HG03097 (cell line): Measurements from ENCODE around the gene MYCN.
"Not testable (repeated sequence)": the region's sequence is repeated elsewhere in the genome, so short reads cannot be mapped to it uniquely, and the experiment has no call there.

Experiments used
- ATAC-seq: cut with Tn5 transposase; IDR thresholded peaks from one replicate; pipeline ENCODE4 v1.9.1; 2021; ENCODE audit not compliant: unreplicated experiment, low FRiP score

The MYCN gene

DNA sequence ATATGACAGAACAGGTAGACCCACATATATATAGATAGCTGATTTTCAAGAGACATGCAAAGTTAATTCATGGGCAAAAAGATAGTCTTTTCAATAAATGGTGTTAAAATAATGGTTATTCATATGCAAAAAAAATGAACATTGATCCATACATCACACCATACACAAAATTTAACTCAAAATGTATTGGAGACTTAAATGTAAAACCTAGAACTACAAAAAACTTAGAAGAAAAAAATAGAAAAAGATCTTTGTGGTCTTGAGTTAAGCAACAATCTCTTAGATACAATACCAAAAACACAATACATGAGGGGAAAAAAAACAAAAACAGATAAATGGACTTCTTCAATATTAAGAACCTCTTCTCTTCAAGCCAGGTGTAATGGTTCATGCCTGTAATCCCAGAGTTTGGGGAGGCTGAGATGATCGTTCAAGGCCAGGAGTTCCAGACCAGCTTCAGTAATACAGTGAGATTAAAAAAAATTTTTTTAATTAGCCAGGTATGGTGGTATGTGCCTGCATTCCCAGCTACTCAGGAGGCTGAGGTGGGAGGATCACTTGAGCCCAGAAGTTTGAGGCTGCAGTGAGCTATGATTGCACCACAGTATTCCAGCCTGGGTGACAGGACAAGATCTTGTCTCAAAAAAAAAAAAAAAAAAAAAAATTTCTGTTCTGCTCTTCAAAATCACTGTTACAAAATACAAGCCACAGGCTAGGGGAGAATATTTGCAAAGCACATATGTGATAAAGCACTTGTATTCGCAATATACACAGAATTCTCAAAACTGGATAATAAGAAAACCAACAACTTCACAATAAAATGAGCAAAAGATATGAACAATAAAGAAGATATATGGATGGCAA, 32.7 kb upstream of the MYCN start:
- ATAC-seq = no peak

DNA sequence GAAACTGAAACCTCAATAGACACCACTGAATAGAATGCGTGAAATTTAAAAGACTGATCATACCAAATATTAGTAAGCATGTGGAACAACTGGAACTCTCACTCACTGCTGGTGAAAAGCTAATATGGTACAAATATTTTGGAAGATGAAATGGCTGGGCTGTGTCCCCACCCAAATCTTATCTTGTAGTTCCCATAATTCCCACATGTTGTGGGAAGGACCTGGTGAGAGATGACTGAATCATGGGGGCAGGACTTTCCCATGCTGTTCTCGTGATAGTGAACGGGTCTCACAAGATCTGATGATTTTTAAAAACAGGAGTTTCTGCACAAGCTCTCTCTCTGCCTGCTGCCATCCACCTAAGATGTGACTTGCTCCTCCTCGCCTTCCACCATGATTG, 32.0 kb upstream of the MYCN start:
- no peak for ATAC-seq

DNA sequence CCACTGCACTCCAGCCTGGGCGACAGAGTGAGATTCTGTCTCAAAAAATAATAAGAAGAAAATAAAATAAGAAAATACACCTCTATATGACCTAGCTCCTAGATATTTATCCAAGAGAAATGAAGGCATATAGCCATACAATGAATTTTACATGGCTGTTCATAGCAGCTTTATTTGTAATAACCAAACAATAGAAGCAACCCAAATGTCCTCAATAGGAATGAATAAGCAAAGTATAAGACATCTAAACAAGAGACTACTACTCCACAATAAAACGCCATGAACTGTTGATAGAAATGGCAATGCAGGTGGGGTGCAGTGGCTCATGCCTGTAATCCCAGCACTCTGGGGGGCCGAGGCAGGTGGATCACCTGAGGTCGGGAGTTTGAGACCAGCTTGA, 31.2 kb upstream of the MYCN start:
- ATAC-seq = no peak

DNA sequence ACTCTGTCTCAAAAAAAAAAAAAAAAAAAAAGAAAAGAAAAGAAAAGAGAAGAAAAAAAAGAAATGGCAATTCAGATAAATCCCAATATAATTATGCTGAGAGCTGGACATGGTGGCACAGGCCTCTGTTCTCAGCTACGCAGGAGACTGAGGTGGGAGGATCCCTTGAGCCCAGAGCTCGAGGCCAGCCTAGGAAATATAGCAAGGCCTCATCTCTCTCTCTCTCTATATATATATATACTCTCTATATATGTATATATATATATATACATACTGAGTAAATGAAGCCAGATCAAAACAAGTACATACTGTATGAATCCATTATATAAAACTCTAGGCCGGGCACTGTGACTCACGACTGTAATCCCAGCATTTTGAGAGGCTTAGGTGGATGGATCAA, 30.6 kb upstream of the MYCN start:
- ATAC-seq = no peak

DNA sequence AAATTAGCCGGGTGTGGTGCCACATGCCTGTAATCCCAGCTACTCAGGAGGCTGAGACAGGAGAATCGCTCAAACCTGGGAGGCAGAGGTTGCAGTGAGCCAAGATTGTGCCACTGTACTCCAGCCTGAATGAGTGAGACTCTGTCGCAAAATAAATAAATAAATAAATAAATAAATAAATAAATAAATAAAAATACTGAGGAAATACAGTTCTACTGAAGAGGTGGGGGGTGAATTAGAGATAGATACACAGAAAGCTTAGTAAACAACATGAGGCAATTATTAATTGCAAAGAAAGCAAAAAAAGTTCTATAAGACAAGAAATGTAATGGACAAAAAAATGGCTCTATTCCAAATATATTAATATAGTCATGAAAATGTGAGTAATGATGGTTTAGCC, 29.1 kb upstream of the MYCN start:
- not testable (repeated sequence) for ATAC-seq

DNA sequence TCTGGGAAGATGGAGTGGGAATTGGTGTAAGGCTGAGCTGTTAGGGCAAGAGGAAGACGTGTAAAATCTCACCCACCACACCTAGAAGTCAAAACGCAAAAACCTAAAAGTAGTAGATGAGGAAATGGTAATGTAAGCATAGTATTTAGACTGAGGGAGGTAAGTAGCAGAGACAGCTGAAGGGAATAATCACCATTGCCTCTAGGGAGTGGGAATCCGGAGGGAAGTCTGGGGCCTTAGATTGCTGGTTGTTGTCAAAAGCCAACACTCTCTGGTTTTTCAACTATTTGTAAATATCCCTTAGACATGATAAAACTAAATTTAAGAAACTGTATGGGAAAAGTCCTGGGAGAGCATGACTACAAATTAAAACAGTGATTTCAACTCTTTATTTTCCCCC, 28.7 kb upstream of the MYCN start:
- ATAC-seq = no peak

GRCh38 chr2:15912203-15912602, 28.1 kb upstream of the MYCN start:
- no peak for ATAC-seq

DNA sequence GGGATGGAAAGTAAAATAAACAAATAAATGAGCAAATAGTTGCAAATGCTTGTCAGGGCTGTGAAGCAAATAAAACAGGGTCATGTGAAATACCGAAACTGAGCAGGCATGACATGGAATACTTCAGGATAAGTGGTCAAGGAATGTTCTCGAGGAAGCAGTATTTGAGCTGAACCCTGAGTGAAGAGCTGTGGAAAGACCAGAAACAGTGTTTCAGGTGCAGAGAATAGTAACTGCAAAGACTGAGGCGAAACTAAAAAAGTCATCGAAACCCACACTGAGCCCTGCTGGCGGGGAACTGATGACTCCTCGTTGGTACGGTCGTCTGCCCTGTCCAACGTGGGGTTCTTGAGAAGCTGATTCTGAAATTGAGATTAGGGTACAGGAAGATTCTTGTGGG, 27.2 kb upstream of the MYCN start:
- no peak for ATAC-seq

DNA sequence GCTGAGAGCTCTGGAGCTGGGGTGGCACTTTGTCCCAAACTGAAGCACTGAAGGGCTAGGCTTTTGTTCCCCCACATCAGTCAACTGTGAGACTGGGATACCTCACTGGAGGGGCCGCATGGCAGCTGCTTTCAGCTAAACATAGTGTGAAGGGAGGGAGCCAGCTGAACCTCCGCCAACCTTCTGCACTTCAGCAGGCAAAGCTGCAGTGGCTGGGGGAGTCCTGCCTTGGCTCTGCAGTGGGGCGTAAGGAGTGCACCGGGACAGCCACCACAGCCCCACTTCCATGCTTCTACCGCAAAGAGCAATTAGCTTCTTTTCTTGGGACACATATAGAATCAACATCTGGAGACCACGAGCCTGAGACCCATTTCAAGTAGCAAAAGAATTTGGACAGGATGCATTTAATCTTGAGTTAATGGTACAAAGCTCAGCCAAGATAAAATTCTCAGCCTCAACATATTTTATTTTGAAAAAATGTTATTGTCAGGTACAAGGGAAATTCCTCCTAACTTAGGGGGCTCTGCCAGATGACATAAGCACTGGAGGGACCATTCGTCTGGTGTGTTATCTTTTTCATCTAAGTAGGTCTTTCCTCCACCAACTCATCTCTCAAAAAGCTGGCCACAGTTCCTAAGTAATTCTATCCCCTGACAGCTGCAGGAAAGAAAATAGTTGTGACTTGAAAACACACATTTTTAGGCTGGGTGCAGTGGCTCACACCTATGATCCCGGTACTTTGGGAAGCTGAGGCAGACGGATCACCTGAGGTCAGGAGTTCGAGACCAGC, 25.6 kb upstream of the MYCN start:
- no peak for ATAC-seq

GRCh38 chr2:15915546-15915945, 24.8 kb upstream of the MYCN start:
- not testable (repeated sequence) for ATAC-seq

DNA sequence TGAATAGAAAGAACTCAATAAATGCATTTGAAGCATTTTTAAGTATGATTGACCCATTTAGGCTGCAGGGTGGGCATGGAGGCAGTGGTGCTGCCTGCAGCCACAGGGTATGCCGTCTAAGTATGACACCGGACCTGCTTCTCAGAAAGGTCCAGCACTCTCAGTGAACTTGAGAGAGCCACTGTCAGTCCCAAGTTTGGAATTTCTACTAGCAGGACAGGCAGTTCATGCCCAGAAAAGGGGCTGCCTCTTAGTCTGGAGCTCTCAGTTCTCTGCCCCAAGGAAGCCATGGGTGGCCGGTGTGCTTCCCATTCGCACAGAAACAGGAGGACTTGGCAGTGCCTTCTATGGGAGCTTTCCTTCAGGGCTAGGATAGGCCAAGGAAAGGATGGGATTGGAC, 24.0 kb upstream of the MYCN start:
- ATAC-seq = no peak

- ATAC-seq = no peak
These were observed 21.5 kb upstream of the MYCN start for GRCh38 chr2:15918761-15919356.

DNA sequence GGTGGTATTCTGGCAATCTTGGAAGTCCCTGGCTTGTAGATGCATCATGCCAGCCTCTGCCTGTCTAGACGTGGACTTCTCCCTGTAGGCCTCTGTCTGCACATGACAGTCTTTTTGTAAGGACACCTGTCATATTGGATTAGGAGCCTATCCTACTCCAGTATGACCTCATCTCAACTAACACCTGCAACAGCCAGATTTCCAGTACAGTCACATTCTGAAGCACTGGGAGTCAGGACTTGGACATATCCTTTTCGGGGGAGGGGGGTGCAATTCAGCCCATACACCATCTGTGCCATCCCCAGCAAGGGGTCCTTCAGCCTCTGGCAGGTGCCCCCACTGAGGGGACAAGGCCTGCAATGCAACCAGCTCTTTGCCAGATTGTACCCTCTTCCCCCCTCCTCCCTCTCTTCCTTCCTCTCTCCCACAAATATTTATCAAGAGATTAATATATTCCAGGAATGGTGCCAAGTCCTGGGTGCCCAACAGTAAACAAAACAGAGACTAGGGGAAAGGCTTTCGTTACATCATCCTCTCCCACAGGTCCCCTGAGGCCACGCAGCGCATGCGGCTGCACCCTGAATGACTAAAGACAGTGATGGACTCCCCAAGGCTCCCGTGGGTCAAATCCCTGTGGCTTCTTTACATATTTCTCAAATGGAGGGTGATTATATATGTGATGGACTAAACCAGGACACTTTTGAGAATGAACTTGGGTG, 20.5 kb upstream of the MYCN start:
- no peak for ATAC-seq

- ATAC-seq = no peak
These were observed 19.7 kb upstream of the MYCN start for GRCh38 chr2:15920696-15921095.

- no peak for ATAC-seq
These were observed 16.8 kb upstream of the MYCN start for GRCh38 chr2:15923597-15923996.

GRCh38 chr2:15925819-15926218, 14.5 kb upstream of the MYCN start:
- no peak for ATAC-seq

DNA sequence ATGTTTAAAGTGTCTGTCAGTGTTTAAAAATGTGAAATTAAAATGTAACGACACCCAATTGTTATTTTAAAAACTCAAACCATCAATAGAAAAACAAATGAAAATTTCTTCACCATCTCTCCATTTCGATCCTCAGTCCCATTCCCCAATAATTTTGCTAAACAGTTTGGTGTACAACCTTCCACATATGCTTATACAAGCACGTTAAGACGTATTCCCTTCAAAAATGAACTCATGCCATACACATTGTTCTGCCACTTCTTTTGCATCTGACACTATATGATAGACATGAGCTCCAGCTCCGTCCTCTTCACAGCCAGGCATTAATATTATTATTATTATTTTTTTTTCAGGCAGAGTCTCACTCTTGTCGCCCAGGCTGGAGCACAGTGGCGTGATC, 14.1 kb upstream of the MYCN start:
- ATAC-seq = no peak

DNA sequence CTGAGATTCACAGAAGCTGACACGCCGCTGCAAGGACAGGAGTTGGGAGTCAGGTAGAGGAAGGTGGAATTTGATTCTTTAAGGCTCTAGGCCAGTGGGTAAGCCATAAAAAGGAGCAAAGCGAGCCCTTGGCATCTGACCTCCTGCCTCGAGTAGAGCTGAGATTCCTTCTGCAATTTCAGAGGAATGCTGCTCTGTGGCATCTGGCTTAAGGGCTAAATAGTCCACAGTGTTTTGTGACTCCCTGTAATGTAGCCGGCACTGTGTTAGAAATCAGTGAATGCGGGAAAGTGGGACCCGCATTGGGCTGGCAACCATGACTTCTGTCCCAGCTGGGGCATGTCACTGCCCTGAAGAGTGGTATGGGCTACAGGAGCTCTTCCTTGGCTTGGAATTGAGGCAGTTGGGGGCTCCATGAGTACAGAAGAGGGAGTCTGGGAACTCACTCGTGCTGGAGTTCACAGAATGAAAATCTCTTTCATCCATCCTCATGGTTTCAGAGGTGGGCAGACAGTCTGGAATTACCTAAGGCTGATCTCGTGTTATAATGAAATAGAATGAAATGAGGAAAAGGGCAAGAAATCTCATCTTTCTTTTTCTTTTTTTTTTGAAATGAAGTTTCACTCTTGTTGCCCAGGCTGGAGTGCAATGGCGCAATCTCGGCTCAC, 12.7 kb upstream of the MYCN start:
- no peak for ATAC-seq

DNA sequence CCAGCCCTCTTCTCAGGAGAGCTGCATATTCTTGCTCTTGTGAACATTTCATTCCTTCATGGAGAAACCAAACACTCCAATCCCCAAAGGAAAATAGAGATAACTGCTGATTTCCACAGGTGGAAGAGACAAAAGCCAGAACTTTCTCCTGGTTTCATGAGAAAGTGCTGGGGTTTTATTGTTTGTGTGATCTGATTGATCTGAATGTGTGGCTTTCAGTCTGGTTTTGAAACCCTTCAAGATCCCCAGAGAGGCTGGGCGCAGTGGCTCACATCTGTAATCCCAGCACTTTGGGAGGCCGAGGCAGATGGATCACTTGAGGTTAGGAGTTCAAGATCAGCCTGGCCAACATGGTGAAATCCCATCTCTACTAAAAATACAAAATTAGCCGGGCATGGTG, 11.3 kb upstream of the MYCN start:
- not testable (repeated sequence) for ATAC-seq

DNA sequence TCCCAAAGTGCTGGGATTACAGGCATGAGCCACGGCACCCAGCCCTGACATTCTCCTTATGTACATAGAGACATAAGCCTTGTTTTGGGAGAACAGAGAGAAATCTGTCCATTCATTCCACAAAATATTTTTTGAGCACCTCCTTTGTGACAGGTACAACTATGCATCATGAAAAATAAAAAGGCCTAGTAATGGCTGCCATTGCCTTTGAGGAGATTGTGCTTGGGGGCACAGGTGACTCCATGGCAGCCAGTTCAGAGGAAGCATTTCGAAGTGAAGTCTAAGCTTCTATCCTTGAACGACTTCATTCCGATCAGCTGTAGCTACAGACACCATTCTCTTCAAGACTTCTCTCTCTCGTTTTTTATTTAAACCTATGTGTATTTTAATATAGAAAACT, 10.5 kb upstream of the MYCN start:
- ATAC-seq = no peak
